ENCODE data around the gene ZNF362.

DNA sequence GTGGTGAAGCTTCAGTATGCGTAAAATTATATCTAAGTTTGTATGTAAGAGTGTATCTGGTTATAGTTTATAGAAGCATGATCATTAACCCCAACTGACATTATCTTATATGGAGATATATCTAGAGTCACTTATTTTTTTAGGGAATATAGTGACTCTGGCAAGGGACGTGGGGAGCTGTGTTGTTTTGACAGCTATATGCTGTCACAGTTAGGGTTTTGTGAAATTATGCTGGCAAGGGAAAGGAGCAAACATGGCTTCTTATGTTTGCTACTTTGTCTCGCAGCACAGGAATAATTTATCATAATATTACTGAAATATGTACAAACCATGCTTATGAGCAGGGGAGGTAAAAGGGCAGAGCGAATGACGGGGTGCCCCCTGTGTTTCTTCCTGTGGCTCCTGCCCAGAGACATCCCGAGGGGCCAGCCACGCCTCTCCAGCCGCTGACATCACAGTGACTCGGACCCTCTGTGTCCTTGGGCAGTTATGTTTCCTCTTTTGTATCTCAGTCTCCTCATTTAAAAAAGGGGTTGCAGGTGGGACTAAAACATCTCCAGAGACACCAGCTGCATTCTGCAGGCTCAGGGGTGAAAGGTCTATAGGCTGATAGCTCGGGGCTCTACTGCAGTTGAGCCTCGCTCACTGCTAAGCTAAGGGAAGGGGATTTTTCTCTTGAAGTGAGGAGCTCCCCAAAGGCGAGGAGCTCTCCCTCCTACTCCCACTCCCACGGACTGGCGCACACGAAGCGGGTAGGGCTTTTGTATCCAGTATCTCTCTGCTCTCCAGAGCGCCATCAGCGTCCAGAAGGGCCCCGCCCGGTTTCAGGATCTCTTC is 49.7 kb downstream of the ZNF362 start:
- no peak for TF ChIP-seq CTCF (IDR thresholded peaks at IDR 0.05)
- TF ChIP-seq POLR2A (IDR thresholded peaks at IDR 0.05): no peak
